GM19240 (cell line): ENCODE measurements around the gene KIF5B.
"Not testable (repeated sequence)": the region's sequence is repeated elsewhere in the genome, so short reads cannot be mapped to it uniquely, and the experiment has no call there.

Source experiments
- DNase-seq: peaks from one replicate; pipeline ENCODE4 v3.0.0; 2011; ENCODE audit warnings: low spot score; ENCODE audit not compliant: insufficient read length

The KIF5B gene

DNA sequence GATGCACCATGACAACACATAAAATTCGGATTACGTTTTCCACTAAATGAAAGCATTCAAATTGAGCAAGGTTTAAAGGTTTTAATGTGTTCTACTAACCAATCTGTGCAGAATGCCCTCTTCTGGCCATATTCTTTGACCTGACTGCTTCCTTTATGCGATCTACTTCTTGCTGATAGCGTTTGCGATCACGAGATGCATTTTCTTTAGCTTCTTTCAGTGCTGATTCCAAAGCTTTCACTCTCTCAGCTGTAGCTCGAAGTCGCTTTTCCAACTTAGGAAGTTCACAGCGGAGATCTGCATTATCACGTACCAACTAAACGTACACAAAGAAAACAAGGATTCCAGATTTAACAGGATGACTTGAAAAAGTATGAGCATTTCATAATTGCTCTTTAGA lies 39.2 kb downstream of the KIF5B start:
- DNase-seq = no peak

DNA sequence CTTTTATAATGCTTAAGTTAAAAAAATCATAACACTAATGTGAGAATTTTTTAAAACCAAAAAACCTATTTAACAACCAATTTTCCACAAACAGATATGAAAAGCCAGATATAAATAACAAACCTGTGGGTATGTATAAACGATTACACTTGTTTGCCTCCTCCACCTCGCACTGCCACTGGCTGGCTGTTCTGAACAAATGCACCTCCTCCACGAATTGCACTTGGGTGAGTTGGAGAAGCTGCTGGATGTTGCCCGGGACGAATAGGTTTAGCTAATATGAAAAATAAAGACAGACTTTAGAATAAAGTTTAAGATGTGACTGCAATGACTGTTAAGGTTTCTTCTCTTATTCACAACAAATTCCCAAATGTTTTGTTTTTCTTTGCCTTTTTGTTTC lies 40.8 kb downstream of the KIF5B start:
- no peak for DNase-seq

DNA sequence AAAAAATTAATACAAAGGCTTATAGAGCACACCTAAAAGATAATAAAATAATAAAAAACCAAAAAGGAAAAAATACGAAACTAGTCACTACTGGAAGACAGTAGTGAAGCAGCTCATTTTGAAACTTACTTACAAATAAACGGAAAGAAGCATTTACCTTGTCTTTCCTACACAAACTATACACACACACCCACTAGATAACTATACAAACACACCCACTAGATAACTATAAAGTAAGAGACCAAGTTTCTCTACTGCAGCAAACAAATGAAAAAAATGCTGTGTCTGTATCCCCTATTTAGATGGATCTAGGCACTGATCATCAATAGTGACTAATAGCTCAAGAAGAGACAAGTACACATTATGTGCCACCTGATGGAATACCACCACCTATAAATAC lies 49.2 kb downstream of the KIF5B start:
- no peak for DNase-seq

DNA sequence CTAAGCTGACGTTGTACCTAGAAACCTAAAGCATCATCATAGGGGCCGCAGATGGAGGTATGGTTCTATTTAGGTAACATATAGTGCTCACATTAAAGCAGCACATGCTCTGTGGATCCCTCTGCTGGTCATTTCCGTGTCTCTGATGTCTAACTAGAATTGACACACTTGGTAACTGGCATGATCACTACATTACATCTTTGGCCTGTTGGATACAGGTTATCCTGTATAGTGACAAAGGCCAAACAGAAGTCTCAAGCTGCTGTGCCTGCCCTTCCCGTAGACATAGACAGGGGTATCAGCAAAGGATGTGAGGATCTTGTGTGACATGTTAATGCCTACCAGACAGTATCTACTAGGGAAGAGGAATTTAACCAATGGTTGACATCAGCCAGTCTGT lies 51.2 kb downstream of the KIF5B start:
- DNase-seq = no peak

DNA sequence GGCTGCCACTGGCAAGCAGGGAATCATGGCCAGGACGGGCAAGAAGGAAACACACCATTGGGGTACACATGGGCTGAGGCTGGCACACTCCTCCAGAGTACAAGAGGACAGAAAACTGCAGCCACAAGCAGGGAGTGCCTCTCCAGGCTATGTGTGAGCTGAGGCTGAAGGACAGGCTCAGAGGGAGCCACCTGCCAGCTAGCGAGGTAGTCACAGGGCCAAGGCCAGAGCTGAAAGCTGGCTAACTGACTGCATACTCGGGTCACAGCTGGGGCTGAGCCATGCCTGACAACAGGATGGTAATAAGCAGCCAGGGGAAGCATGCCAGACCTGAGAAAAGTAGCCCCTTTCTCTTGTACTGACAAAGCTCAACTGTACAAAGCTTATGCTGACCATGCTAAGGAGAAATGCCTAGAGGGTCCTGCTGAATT lies 52.0 kb downstream of the KIF5B start:
- no peak for DNase-seq

DNA sequence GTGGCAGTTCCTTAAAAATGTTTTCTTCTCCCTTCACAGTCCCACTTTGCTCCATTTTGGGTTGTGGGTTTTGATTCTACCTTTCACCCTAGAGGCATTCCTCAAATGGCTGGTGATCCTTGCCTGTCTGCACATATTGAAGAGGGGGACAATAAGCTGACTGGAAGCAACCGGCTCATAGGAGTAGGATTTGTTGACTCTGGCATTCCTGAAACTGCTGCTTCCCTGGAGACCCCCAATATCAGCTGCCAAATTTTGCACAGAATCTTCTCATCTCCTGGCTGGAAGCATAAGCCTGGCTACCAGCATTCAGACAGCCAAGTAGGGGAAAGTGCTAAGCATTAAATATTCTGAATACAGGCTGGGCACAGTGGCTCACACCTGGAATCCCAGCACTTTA lies 53.7 kb downstream of the KIF5B start:
- no peak for DNase-seq

DNA sequence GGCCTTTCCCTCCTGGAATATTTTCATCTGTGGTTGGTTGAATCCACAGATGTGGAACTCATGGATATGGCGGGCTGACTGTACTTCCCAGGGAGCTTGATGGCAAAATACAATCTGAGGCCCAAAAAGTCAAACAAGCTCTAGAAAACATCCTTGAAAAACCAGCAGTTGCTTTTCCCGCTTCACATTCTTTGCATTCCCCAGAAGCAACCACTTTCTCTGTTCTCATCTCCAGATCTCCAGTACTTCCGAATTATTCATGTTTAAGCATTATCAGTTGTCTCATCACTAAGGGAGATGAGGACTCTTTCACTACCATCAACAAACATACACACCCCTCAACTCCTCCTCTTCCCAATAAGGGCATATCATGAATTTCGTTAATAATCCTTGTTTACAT lies 55.3 kb downstream of the KIF5B start:
- no peak for DNase-seq

DNA sequence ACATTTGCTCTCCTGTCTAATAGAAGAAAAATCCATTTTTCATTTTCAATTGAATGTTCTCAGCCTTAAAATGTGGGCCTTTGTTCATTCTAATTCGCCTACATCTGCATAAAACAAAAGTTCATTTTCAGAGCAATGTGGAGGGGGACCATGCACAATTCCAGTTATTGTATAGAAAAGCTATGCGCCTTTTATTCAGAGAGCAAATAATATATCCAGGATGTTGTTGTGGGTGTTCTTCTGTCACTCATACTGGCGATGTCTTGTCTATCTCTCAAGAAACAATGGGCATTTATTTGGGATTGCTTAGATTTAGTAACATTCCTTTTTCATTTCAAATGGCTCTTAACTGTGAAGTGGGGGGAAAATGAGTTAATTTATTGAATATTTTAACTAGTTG lies 56.4 kb downstream of the KIF5B start:
- no peak for DNase-seq

DNA sequence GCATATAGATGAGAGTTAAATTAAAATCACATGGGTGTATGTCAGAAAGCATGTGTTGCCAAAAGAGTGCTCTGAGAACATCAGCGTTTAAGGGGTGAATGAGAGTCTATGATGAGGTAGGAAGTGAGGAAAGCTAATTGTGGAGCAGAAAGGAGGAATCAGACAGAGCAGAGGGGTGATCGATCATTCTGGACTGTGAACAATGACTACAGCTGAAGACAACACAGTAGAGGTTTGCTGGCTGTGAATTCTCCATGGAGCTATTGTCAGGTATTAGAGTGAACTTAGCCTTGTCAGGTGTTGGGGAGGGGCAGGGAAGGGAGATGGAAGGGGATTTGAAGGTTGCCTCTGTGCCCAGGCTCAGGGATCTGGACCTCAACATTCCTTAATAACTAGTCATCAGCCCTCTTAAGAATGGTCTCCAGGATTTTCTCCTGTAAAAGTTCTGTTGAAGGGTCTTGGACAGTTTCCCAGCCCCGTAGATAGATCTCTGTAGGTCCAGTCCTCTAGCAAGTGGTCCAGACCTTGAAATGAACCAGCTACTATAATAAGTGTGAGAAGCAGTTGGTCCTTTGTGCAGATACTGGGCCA lies 57.1 kb downstream of the KIF5B start:
- no peak for DNase-seq

DNA sequence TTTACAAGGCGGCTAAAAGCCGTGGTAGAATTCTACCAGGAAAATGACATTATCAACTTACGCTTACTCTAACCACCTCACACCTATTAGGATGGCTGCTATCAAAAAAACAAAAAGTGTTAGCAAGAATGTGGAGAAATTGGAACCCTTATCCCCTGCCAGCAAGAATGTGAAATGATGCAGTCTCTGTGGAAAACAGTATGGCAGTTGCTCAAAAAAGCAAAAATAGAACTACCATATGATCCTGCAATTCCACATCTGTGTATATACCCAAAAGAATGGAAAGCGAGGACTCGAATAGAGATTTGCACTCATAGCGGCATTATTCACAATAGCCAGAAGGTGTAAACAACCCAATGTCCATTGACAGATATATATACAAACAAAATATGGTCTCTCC lies 61.3 kb downstream of the KIF5B start:
- DNase-seq = no peak

DNA sequence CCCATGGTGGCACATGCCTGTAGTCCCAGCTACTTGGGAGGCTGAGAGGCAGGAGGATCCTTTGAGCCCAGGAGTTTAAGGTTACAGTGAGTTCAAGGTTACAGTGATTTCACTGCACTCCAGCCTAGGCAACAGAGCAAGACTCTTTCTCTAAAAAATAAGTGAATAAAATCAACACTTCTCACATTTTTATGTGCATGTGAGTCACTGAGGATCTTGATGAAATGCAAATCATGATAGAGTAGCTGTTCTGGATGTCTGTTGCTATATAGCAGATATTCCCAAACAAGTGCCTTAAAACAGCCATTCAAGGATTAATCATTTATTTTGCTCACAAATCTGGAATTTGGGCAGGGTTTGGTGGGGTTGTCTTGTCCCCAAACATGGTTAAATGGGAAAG lies 65.3 kb downstream of the KIF5B start:
- DNase-seq = no peak

DNA sequence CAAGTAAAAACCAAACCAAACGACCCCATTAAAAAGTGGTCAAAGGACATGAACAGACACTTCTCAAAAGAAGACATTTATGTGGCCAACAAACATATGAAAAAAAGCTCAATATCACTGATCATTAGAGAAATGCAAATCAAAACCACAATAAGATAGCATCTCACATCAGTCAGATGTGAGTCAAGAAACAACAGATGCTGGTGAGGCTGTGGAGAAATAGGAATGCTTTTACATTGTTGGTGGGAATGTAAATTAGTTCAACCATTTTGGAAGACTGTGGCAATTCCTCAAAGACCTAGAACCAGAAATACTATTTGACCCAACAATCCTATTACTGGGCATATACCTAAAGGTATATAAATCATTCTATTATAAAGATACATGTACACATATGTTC lies 68.4 kb downstream of the KIF5B start:
- not testable (repeated sequence) for DNase-seq

DNA sequence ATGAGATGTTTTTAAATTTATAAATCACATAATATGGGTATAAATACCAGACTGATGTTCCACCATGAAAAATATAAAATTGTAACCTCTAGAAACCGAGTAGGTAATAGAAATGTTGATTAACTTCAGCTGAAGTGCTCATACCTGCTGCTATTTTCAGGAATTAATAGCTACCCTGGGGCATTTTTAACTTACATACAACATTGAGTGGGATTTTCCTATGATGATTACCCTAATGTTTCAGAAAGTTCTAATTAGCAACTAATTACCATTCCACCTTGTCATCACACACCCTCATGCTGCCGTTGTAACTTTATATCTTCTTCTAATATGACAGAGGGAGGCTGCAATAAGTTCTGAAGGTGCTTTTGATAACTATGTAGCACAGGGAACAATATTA lies 74.1 kb downstream of the KIF5B start:
- no peak for DNase-seq

DNA sequence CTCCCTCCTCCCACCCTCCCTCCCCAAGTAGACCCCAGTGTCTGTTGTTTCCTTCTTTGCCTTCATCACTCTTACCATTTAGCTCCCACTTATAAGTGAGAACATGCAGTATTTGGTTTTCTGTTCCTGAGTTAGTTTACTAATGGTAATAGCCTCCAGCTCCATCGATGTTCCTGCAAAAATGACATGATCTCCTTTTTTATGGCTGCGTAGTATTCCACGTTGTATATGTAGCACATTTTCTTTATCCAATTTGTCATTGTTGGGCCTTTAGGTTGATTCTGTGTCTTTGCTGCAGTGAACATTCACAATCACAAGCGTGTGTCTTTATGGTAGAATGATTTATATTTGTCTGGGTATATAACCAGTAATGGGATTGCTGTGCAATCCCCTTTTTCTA lies 75.8 kb downstream of the KIF5B start:
- no peak for DNase-seq

DNA sequence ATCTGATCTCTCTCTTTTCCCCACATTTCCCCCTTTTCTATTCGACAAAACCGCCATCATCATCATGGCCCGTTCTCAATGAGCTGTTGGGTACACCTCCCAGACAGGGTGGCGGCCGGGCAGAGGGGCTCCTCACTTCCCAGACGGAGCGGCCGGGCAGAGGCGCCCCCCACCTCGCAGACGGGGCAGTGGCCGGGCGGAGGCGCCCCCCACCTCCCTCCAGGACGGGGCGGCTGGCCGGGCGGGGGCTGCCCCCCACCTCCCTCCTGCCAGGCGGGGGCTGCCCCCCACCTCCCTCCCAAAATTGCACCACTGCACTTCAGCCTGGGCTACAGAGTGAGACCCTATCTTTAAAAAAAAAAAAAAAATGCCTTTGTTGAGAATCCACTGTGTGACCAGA lies 77.2 kb downstream of the KIF5B start:
- DNase-seq = not testable (repeated sequence)

DNA sequence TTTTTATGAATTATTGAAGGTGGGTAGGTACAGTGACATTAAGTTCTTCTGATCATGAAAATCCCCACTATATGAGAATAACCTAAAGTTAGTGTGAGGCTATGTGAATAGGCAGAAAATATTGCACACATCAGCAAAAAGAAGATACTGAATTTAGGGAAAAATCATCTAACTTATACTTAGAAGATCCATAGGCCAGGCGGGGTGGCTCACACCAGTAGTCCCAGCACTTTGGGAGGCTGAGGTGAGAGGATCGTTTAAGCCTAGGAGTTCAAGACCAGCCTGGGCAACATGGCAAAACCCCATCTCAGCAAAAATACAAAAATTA lies 78.1 kb downstream of the KIF5B start:
- DNase-seq = no peak

DNA sequence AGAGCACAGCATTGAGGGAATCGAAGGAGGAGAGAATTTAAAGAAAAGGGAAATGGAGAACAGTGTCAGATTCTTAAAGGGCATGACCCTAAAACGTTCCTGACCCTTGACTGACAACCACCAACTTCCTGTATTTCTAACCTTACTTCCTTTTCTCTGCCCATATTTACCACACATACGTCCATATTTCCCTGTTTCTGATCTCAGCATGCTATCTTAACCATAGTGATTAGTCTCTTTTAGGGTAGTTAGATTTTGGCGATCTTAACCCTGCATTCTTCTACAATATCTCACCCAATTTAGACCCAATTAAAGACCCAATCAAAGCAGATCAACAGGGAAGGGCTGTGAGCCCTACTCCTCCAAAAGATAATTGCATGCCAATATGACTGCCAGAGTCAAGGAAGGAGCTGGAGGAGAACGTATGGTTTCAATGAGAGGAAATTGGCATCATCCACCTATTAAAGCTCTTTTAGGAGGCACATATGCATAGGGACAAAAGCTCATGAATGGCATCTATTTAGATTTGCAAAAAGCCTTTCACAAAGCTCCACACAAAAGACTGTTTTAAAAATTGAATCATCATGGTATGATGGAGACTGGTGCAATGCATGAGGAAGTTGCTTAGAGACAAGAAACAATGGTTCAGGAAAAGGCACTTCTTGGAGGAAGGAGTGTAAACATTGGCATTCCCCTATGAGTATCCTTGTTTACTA lies 78.6 kb downstream of the KIF5B start:
- no peak for DNase-seq

DNA sequence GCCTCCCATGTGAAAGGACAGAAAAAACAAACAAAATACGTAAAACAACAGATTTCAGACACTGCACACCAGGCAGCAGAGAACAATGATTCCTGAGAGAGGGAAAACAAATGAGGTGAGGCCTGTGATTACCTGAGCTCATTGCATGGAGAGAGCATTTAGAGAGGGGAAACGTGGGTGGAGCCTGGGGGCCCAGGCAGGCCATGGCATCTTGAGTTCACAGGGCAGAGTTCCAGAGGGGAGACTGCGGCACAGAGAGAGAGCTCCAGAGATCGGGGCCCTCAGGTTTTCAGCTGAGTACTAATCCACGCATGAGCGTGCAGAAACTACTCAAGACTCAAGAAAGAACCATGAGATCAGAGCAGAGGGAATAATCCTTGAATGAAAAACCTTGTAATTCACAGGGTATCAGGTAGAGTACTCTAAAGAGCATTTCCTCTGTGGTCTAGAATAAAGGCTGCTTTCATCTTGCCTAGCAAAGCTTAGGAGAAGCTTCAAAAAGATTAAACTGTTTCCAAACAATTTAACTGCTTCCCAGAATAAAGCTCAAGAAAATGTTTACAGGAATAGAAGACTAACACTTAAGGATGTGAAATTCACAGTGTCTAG lies 81.0 kb downstream of the KIF5B start:
- DNase-seq = no peak

DNA sequence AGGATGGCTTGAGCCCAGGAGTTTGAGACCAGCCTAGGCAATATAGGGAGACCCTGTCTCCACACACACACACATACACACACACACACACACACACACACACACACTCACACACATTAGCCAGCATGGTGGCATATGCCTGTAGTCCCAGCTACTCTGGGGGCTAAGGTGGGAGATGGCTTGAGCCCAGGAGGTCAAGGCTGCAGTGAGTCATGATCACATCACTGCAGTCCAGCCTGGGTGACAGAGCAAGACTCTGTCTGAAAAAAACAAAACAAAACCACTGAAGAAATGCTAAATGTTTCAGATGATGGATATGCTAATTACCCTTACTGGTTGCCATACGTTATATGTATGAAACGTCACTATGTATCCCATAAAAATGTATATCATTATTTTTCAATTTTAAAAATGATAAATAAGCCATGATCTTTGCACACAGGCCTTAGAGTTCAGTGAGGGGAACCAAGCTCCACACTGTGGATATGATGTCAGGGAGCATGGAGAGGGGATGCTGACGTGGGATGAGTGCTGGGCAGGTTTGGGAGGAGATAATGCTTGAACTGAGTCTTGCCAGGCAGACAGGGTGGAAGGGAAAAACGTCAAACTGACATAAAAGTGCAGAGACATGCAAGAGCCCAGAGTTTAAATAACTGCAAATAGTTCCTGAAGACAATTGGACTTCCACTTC lies 81.6 kb downstream of the KIF5B start:
- DNase-seq = no peak

DNA sequence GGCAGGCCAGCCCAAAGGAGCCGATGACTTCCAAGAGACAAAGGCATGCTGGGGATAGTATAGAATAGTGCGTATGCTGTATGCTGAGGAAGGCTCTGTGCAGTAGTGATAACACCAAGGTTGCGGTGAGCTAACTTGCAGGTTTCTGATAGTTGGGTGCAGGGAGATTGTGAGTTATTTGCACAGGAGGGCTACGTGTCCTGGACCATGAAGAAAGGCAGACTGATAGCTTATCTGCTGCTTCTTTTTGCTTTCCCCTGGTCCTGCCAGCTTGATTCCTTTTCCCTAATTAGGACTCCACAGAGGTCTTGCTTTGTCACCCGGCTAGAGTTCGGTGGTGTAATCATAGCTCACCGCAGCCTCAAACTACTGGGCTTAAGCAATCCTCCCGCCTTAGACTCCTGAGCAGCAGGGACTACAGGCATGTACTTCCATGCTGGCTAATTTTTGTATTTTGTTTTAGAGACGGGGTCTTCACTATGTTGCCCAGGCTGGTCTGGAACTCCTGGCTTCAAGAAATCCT lies 83.6 kb downstream of the KIF5B start:
- DNase-seq = no peak

DNA sequence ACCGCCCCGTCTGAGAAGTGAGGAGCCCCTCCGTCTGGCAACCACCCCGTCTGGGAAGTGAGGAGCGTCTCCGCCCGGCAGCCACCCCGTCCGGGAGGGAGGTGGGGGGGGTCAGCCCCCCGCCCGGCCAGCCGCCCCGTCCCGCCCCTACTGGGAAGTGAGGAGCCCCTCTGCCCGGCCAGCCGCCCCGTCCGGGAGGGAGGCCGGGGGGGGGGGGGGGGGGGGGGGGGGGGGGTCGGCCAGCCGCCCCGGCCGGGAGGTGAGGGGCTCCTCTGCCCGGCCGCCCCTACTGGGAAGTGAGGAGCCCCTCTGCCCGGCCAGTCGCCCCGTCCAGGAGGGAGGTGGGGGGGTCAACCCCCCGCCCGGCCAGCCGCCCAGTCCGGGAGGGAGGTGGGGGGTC lies 86.4 kb downstream of the KIF5B start:
- DNase-seq = not testable (repeated sequence)

DNA sequence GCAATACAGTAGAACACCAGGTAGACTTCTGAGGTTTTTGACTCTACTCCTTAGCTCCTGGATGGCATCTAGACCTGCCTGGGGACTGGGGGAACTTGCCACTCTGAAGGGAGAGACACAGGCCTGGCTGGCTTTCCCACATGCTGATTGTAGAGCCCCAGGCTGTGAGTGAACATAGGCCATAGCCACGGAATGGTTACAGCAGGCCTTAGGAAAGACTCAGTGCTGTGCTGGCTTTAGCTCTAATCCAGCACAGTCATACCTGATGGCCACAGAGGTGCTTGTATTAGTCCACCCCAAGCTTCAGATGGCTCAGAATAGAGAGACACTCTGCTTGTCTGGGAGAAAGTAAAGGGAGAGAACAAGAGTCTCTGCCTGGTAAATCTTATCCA lies 92.6 kb downstream of the KIF5B start:
- DNase-seq = no peak
